Chondrocyte (in vitro differentiated cells): ENCODE data around the gene LIPC. TPM values are rescaled to one million over a fixed set of nuclear protein-coding genes. Genes with fewer than 3 reads are reported as not detected.

Source experiments
- DNase-seq: peaks from one replicate; pipeline ENCODE4 v3.0.0; 2021; ENCODE audit warnings: mixed read lengths, low spot score
- H3K27ac Mint-ChIP-seq: one replicate; pipeline ENCODE4 v1.8.0; 2021; ENCODE audit warnings: mild to moderate bottlenecking, moderate library complexity, mixed read lengths; ENCODE audit not compliant: unreplicated experiment
- H3K27me3 Mint-ChIP-seq: 2 replicates; pipeline ENCODE4 v1.8.0; 2021; ENCODE audit warnings: low read depth, mixed read lengths
- H3K36me3 Mint-ChIP-seq: 2 replicates; pipeline ENCODE4 v1.8.0; 2021; ENCODE audit warnings: low read depth, mixed read lengths
- H3K4me1 Mint-ChIP-seq: 2 replicates; pipeline ENCODE4 v1.8.0; 2021; ENCODE audit warnings: low read depth, mild to moderate bottlenecking, mixed read lengths
- H3K4me3 Mint-ChIP-seq: one replicate; pipeline ENCODE4 v1.8.0; 2021; ENCODE audit warnings: mild to moderate bottlenecking, moderate library complexity, mixed read lengths; ENCODE audit not compliant: unreplicated experiment
- H3K9me3 Mint-ChIP-seq: 2 replicates; pipeline ENCODE4 v1.8.0; 2021; ENCODE audit warnings: low read depth, mixed read lengths
- total RNA-seq: library from RNA; stranded (reverse); gene quantifications from 3 replicates; pipeline ENCODE4 v1.2.1, GENCODE V29; 2021
- TF ChIP-seq, protein P1 (sequence below): fragments of 200-600 bp; sonication (generic); IDR thresholded peaks from 2 replicates; pipeline ENCODE4 v1.5.0; 2021; ENCODE audit warnings: antibody characterized with exemption, mild to moderate bottlenecking, moderate library complexity

The LIPC gene
- total RNA-seq, 1 donor from 2014 or later = not detected

DNA sequence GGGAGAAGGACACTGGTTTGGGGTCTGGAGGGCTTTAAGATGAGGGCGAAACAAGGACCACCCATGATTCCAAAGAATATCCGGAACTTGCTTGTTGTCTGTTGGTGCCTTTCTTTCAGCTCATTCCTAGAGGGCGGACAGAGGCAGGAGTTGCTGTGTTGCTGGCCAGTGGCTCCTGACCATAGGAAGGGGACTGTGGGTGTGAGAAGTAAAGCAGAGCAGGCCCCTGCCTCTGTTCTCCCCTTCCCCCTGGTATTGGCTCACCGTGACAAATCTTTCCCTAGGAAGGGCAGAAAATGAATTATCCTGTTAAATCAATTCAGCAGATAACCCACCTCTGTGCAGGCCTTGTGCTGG is 89.1 kb downstream of the LIPC start:
- H3K4me1 Mint-ChIP-seq = peaks cover 41% of the 10 kb centered on the region
- DNase-seq = no peak
- no peak overlapping the region for H3K27ac Mint-ChIP-seq
- no peak overlapping the region for H3K4me3 Mint-ChIP-seq
- no peaks in the 10 kb centered on the region for H3K27me3 Mint-ChIP-seq
- H3K36me3 Mint-ChIP-seq = no peaks in the 10 kb centered on the region
- TF ChIP-seq, protein P1, sequence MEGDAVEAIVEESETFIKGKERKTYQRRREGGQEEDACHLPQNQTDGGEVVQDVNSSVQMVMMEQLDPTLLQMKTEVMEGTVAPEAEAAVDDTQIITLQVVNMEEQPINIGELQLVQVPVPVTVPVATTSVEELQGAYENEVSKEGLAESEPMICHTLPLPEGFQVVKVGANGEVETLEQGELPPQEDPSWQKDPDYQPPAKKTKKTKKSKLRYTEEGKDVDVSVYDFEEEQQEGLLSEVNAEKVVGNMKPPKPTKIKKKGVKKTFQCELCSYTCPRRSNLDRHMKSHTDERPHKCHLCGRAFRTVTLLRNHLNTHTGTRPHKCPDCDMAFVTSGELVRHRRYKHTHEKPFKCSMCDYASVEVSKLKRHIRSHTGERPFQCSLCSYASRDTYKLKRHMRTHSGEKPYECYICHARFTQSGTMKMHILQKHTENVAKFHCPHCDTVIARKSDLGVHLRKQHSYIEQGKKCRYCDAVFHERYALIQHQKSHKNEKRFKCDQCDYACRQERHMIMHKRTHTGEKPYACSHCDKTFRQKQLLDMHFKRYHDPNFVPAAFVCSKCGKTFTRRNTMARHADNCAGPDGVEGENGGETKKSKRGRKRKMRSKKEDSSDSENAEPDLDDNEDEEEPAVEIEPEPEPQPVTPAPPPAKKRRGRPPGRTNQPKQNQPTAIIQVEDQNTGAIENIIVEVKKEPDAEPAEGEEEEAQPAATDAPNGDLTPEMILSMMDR = no peak
- H3K9me3 Mint-ChIP-seq = peaks cover 6% of the 10 kb centered on the region

DNA sequence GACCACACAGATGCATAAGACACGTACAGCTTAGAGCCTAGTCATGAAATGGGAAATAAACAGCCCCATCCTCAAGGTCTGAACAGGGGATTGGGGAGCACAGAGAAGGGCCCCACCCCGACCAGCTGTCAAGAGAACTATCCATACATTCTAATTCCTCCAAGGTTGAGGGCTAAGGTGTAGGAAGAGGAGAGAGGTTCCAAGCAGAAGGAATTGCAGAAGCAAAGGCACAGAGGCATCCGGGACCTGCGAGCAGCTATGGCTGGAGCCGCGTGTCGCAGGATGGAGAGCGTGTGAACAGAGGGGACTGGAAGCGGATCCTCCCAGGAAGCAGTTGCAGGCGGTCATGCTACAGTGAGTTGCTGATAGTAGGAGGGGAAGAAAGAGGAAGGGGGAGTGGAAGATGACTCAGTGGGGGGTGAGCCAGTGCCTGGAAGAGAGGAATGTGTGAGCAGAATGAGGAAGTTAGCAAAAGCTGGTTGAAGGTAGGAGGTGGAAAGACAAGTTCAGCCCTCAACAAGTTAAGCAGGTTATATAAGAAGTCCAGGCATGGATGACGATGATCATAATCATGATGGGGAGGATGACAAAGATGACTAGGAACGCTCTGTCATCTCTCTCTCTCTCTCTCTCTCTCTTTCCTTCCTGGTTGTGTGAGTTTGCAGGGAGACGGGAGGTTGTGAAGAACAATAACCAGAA is 89.7 kb downstream of the LIPC start:
- H3K27ac Mint-ChIP-seq = peak overlapping the region; percentile 50
- H3K27me3 Mint-ChIP-seq = no peaks in the 10 kb centered on the region
- H3K4me3 Mint-ChIP-seq = no peak overlapping the region
- no peaks in the 10 kb centered on the region for H3K36me3 Mint-ChIP-seq
- no peak for DNase-seq
- peaks cover 4% of the 10 kb centered on the region for H3K9me3 Mint-ChIP-seq
- peaks cover 41% of the 10 kb centered on the region for H3K4me1 Mint-ChIP-seq
- TF ChIP-seq, protein P1 = no peak

DNA sequence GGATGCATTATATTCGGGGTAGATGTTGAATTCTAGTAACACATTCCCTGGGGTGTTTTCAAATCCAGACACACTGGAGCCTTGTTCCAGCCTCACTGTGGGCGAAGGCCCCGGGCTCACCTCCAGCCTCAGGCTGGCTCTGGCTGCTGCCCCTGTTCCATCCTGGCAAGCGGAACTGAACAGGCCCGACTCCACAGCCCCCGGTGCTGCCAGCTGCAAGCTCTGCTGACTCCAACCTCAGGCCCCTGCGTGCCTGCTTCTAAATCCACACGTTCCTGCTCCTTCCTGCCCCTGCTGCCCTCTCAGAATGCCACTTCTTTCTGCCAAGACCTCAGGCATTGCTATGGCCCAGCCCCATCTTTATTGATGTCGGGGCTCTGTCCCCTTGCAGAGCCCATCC is 90.6 kb downstream of the LIPC start:
- Mint-ChIP-seq H3K27me3 (no peaks in the 10 kb centered on the region), H3K4me1 (peaks cover 43% of the 10 kb centered on the region), H3K36me3 (no peaks in the 10 kb centered on the region), H3K4me3 (no peak overlapping the region), H3K9me3 (no peaks in the 10 kb centered on the region), H3K27ac (peak overlapping the region; percentile 54)
- no peak for DNase-seq
- TF ChIP-seq, protein P1 = no peak

DNA sequence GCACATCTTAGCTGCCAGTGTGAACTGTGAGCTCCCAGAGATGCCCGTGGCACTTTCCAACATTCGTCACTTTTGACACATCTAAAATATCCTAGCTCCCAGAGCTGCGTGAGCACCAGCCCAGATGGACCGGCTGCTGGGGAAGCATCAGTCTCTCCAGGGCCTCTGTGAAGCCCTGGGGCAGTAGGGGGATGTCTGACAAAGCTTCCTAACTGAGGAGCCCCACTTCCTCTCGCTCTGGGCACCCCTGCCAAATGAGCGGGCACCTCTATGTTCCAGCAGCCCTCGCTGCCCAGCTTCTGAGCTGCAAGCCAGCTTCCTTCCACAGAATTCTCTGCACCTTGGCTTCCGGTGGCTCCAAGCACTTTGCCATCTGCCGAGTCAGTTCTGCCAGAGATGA is 91.1 kb downstream of the LIPC start:
- H3K4me1 Mint-ChIP-seq = peaks cover 47% of the 10 kb centered on the region
- peak overlapping the region; percentile 54 for H3K27ac Mint-ChIP-seq

DNA sequence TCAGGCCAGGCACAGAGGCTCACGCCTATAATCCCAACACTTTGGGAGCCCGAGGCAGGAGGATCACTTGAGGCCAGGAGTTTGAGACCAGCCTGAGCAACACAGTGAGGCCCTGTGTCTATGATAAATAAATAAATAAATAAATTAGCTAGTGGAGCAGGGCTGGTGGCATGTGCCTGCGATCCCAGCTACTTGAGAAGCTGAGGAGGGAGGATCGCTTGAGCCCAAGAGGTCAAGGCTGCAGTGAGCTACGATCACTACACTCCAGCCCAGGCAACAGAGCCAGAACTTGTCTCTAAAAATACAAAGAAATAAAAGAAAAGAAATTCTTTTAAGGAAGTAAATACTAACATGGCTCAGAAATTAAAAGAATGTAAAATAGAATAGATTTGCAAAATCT is 91.8 kb downstream of the LIPC start:
- Mint-ChIP-seq H3K27ac (no peak overlapping the region), H3K4me3 (no peak overlapping the region), H3K27me3 (no peaks in the 10 kb centered on the region), H3K4me1 (peaks cover 55% of the 10 kb centered on the region), H3K9me3 (no peaks in the 10 kb centered on the region), H3K36me3 (no peaks in the 10 kb centered on the region)
- no peak for DNase-seq
- TF ChIP-seq, protein P1 = no peak

More for the DNA sequence above, 91.1 kb downstream of the LIPC start:
- no peaks in the 10 kb centered on the region for H3K36me3 Mint-ChIP-seq
- no peaks in the 10 kb centered on the region for H3K27me3 Mint-ChIP-seq
- H3K9me3 Mint-ChIP-seq = no peaks in the 10 kb centered on the region
- H3K4me3 Mint-ChIP-seq = no peak overlapping the region
- no peak for DNase-seq
- TF ChIP-seq, protein P1 = no peak
